Endothelial cell of umbilical vein (primary cell): ENCODE measurements around the gene WDR90. TPM values are rescaled to one million over a fixed set of nuclear protein-coding genes. Genes with fewer than 3 reads are reported as not detected.

Experiments used
- BruUV-seq: library from RNA; stranded (reverse); fragments of 400-500 nt; replicated peaks from 2 replicates; lab custom pipeline; 2021; lab: Mats Ljungman, UMichigan
- CTCF ChIA-PET: fragments of 300-600, 350-600 bp; sonication (Branson Sonifier 250); formaldehyde crosslinking; loops from one replicate; lab custom pipeline; 2021; ENCODE audit warnings: antibody characterized with exemption, inconsistent platforms; lab: Charles Lee
- POLR2A ChIA-PET: fragments of 300-600, 350-600 bp; sonication (Branson Sonifier 250); formaldehyde crosslinking; loops from one replicate; lab custom pipeline; 2021; ENCODE audit warnings: antibody characterized with exemption, inconsistent platforms; lab: Charles Lee
- DNase-seq: peaks from one replicate; pipeline ENCODE4 v3.0.0-alpha.2; 2011; ENCODE audit warnings: low read depth, low spot score
- FAIRE-seq: peaks from 2 replicates; lab custom pipeline; 2011; peaks lifted over from hg19 to GRCh38; lab: Jason Lieb, UNC
- H2AFZ ChIP-seq: 2 replicates; pipeline ENCODE4 v1.6.0; 2012; ENCODE audit warnings: low read depth, low read length, control low read depth, inconsistent platforms
- H3K27ac ChIP-seq: 2 replicates; pipeline ENCODE4 v1.5.1; 2011; ENCODE audit warnings: low read depth, mild to moderate bottlenecking, control low read depth, low read length, moderate library complexity; ENCODE audit not compliant: insufficient read depth
- H3K27me3 ChIP-seq, 2 experiments: 2 replicates each; pipeline versions ENCODE4 v1.6.0 to v1.6.1; 2011; ENCODE audit warnings: low read length in 2 of 2, mixed read lengths in 1 of 2; ENCODE audit not compliant: control insufficient read depth in 2 of 2, insufficient read depth in 2 of 2
- H3K36me3 ChIP-seq, 2 experiments: 2 replicates in 1 of 2; 3 replicates in 1 of 2; pipeline ENCODE4 v1.5.1; 2011; ENCODE audit warnings: low read length in 2 of 2, mild to moderate bottlenecking in 1 of 2, moderate library complexity in 1 of 2; ENCODE audit not compliant: control insufficient read depth in 2 of 2, insufficient read depth in 2 of 2; ENCODE audit errors: extremely low read depth in 1 of 2
- H3K4me1 ChIP-seq: 3 replicates; pipeline ENCODE4 v1.5.1; 2011; ENCODE audit warnings: mild to moderate bottlenecking, low read length; ENCODE audit not compliant: control insufficient read depth, insufficient read depth; ENCODE audit errors: extremely low read depth
- H3K4me2 ChIP-seq: 2 replicates; pipeline ENCODE4 v1.6.1; 2011; ENCODE audit warnings: low read length, control low read depth, mixed read lengths; ENCODE audit not compliant: insufficient read depth
- H3K4me3 ChIP-seq, 3 experiments: fragments of 200-600 bp in 1 of 3; sonication (generic), shearing (Covaris generic) in 1 of 3; replicated peaks in 1 of 3; 2 replicates each; pipeline ENCODE4 v1.5.1; 2011 to 2016; ENCODE audit warnings: control low read depth in 3 of 3, low read length in 3 of 3, mild to moderate bottlenecking in 2 of 3, inconsistent platforms in 1 of 3, low read depth in 1 of 3, moderate library complexity in 1 of 3; ENCODE audit not compliant: insufficient read depth in 1 of 3
- H3K79me2 ChIP-seq: 2 replicates; pipeline ENCODE4 v1.6.0; 2012; ENCODE audit warnings: low read length, inconsistent platforms; ENCODE audit not compliant: control insufficient read depth, insufficient read depth
- H3K9ac ChIP-seq: replicated peaks from 2 replicates; pipeline ENCODE3; 2011; ENCODE audit warnings: low read length, control low read depth; ENCODE audit not compliant: insufficient read depth; ENCODE audit errors: extremely low read depth
- H3K9me1 ChIP-seq: replicated peaks from 3 replicates; pipeline ENCODE4 v1.6.0; 2011; ENCODE audit warnings: mild to moderate bottlenecking, low read length; ENCODE audit not compliant: control insufficient read depth, insufficient read depth; ENCODE audit errors: extremely low read depth
- H3K9me3 ChIP-seq: replicated peaks from 2 replicates; pipeline ENCODE4 v1.5.1; 2012; ENCODE audit warnings: low read length, inconsistent platforms; ENCODE audit not compliant: control insufficient read depth, insufficient read depth
- H4K20me1 ChIP-seq: replicated peaks from 2 replicates; pipeline ENCODE3; 2011; ENCODE audit warnings: mild to moderate bottlenecking, low read length; ENCODE audit not compliant: control insufficient read depth, insufficient read depth; ENCODE audit errors: extremely low read depth
- EZH2 ChIP-seq: IDR thresholded peaks from 2 replicates; pipeline ENCODE4 v1.6.1; 2012; ENCODE audit warnings: borderline replicate concordance, low read depth, mild to moderate bottlenecking, moderate library complexity, low read length, inconsistent platforms; ENCODE audit not compliant: severe bottlenecking
- GATA2 ChIP-seq: IDR thresholded peaks from 2 replicates; pipeline ENCODE4 v1.7.0; 2011; ENCODE audit warnings: low read depth, mild to moderate bottlenecking, moderate library complexity, mixed read lengths, low read length; ENCODE audit not compliant: insufficient read length, insufficient read depth
- JUN ChIP-seq: IDR thresholded peaks from 2 replicates; pipeline ENCODE4 v1.6.1; 2011; ENCODE audit warnings: borderline replicate concordance, low read depth; ENCODE audit not compliant: insufficient read length, insufficient read depth
- POLR2AphosphoS5 ChIP-seq: IDR thresholded peaks from 2 replicates; pipeline ENCODE4 v1.6.1; 2012; ENCODE audit warnings: low read depth, mild to moderate bottlenecking, control low read depth, low read length, moderate library complexity; ENCODE audit not compliant: insufficient read depth
- dilution Hi-C: fragments of 300-500 bp; cut with MboI; formaldehyde crosslinking; loops from one replicate; pipeline ENCODE4 v1.15.0; 2019; ENCODE audit warnings: low sequenced_read_pairs; ENCODE audit not compliant: extremely low pct_ligation_motif_present
- intact Hi-C: fragments of 100-400 bp; cut with micrococcal nuclease; formaldehyde crosslinking; loops from one replicate; pipeline ENCODE4 v1.10.0; 2022
- polyA plus RNA-seq, 4 experiments: library from polyadenylated mRNA; depleted of rRNA in 3 of 4; stranded (reverse) in 3 of 4; unstranded in 1 of 4; fragments of >200 nt; gene quantifications; 2 replicates each; pipeline versions ENCODE4 v1.2.1 to v1.2.3, GENCODE V29; 2011 to 2012; ENCODE audit warnings: missing spikeins in 1 of 4
- total RNA-seq: library from RNA; stranded (reverse); gene quantifications from 2 replicates; pipeline ENCODE4 v1.2.3, GENCODE V29; 2021
- TF ChIP-seq, protein P1 (sequence below): IDR thresholded peaks from 2 replicates; pipeline ENCODE4 v1.6.1; 2011; ENCODE audit not compliant: insufficient read depth, insufficient read length
- TF ChIP-seq, protein P2 (sequence below), 2 donors: IDR thresholded peaks; 1 replicate in 1 of 2; 2 replicates in 1 of 2; pipeline ENCODE4 v1.5.1; 2011; ENCODE audit warnings: low read length in 2 of 2, mild to moderate bottlenecking in 2 of 2, moderate library complexity in 2 of 2, control low read depth in 1 of 2, inconsistent platforms in 1 of 2, low read depth in 1 of 2; ENCODE audit not compliant: insufficient read depth in 1 of 2; ENCODE audit errors: extremely low read depth in 1 of 2

Gene WDR90
- total and polyA plus RNA-seq, 2 donors (not counting 3 experiments of a cell fraction or from before 2014, with no cell fraction given) = 22.2 to 51.8 TPM

DNA sequence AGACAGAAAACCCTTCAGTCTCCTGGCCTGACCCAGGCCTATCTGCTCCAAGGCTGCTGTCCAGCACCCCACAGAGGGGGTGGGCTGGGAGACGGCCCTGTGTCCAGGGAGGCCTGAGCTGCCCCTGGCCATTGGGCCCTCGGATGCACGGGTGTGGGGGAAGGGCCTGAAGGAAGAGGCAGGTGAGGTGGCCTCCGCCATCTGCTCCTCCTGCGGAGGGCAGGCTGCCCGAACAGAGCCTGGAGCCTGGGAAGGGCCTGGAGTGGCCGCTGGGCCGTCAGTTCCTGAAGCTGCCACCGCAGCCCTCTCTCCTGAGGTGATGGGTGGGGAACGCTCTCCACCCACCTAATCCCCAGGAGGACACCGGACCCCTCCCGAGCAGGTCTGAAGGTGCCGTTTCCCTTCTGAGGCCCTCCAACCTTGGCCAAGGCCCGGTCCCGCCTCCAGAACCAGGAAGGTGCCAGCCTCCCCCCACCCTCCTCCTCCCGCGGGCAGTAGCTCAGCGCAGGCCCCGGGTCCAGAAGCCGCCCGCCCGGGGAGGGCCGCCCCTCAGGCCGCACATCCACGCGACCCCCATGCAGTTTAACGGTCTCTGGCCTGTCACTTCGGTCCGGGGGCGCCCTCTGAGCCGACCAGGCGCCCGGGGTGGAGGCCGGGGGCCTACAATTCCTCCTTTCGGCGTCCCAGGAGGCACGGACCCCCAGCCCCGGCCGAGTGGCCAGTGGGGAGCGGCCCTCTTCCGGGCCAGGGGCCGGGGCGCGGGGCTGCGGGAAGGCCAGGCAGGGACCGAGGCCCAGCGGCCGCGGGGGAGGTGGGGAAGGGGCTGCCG lies 55.6 kb downstream of the WDR90 start:
- no peak overlapping the region for H3K4me2 ChIP-seq
- no peaks in the 10 kb centered on the region for H3K4me1 ChIP-seq
- H3K27me3 ChIP-seq = peaks cover 39 to 44% of the 10 kb centered on the region in 2 experiments
- TF ChIP-seq EZH2 = peak; percentile 71
- TF ChIP-seq, protein P1, sequence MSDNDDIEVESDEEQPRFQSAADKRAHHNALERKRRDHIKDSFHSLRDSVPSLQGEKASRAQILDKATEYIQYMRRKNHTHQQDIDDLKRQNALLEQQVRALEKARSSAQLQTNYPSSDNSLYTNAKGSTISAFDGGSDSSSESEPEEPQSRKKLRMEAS = no peak
- ChIA-PET POLR2A (interaction anchor here (0.6 kb wide), 1 partner anchor 364 kb away, joined by 6 read pairs; no protein-coding TSS in a partner anchor), CTCF (interaction anchor here (1.4 to 2.7 kb wide), 3 partner anchors 15 to 80 kb away, joined by 3 to 8 read pairs (median 4); partner anchors contain the start of genes ANTKMT and WDR24)
- no peaks in the 10 kb centered on the region for H4K20me1 ChIP-seq
- H3K36me3 ChIP-seq = no peaks in the 10 kb centered on the region
- H3K79me2 ChIP-seq = no peaks in the 10 kb centered on the region
- H3K9me3 ChIP-seq = no peaks in the 10 kb centered on the region
- H3K9ac ChIP-seq = no peak overlapping the region
- intact Hi-C loops (no loop called here), dilution Hi-C loops (no loop called here)
- H3K9me1 ChIP-seq = no peaks in the 10 kb centered on the region
- no peak overlapping the region for H3K4me3 ChIP-seq
- no TSS peak for BruUV-seq
- H2AFZ ChIP-seq = no peak overlapping the region
- H3K27ac ChIP-seq = no peak overlapping the region
- DNase-seq = no peak
- FAIRE-seq = no peak

- FAIRE-seq = no peak
- intact Hi-C loops = no loop called here
- Histone ChIP-seq H3K9me1 (no peaks in the 10 kb centered on the region), H3K9me3 (no peaks in the 10 kb centered on the region), H2AFZ (no peak within 1 kb of the TSS), H3K4me1 (no peaks in the 10 kb centered on the region), H3K27ac (no peak within 1 kb of the TSS), H3K4me3 (no peak within 1 kb of the TSS), H3K9ac (no peak within 1 kb of the TSS), H3K27me3 (peaks cover 38 to 39% of the 10 kb centered on the region in 2 experiments), H3K79me2 (no peaks in the 10 kb centered on the region), H4K20me1 (no peaks in the 10 kb centered on the region), H3K36me3 (no peaks in the 10 kb centered on the region), H3K4me2 (no peak within 1 kb of the TSS)
- dilution Hi-C loops = no loop called here
- no TSS peak for BruUV-seq
- no peak for DNase-seq
- POLR2A ChIA-PET = interaction anchor here (0.6 kb wide), 1 partner anchor 363 kb away, joined by 6 read pairs; no protein-coding TSS in a partner anchor
- CTCF ChIA-PET = interaction anchor here (1.3 kb wide), 1 partner anchor 10 kb away, joined by 5 read pairs; the partner anchor contains the start of gene METRN
- TF ChIP-seq GATA2 (no peak), EZH2 (peak; percentile 8), POLR2AphosphoS5 (no peak), JUN (no peak)
- TF ChIP-seq, protein P2, sequence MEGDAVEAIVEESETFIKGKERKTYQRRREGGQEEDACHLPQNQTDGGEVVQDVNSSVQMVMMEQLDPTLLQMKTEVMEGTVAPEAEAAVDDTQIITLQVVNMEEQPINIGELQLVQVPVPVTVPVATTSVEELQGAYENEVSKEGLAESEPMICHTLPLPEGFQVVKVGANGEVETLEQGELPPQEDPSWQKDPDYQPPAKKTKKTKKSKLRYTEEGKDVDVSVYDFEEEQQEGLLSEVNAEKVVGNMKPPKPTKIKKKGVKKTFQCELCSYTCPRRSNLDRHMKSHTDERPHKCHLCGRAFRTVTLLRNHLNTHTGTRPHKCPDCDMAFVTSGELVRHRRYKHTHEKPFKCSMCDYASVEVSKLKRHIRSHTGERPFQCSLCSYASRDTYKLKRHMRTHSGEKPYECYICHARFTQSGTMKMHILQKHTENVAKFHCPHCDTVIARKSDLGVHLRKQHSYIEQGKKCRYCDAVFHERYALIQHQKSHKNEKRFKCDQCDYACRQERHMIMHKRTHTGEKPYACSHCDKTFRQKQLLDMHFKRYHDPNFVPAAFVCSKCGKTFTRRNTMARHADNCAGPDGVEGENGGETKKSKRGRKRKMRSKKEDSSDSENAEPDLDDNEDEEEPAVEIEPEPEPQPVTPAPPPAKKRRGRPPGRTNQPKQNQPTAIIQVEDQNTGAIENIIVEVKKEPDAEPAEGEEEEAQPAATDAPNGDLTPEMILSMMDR (IDR thresholded peaks at IDR 0.05; ENCODE audit: extremely low read depth in 1 of 2, insufficient read depth in 1 of 2, low read depth in 1 of 2, low read length in 2 of 2) = no peak
These were observed 56.4 kb downstream of the WDR90 start, which contains the start of gene FBXL16 for GRCh38 chr16:705431-706188. TSS of gene FBXL16 (minus strand) at chr16:705801. CDS start at chr16:697405, 8,396 bp downstream.
